Peyer's patch (tissue), 4 donors: ENCODE results near the gene NEU3.

Experiments used
- POLR2A ChIP-seq, 2 donors: fragments of 450-650 bp; IDR thresholded peaks; one replicate each; pipeline ENCODE4 v1.5.1; 2017; ENCODE audit warnings: antibody characterized with exemption in 2 of 2, mild to moderate bottlenecking in 2 of 2, moderate library complexity in 2 of 2
- TF ChIP-seq, protein P1 (sequence below), 6 experiments: fragments of 450-650 bp in 4 of 6; fragments of 200-600 bp in 2 of 6; sonication (generic) in 1 of 6; IDR thresholded peaks; one replicate each; pipeline ENCODE4 v1.5.1; 2017 to 2019; ENCODE audit warnings: antibody characterized with exemption in 6 of 6, mild to moderate bottlenecking in 3 of 6, moderate library complexity in 1 of 6

DNA sequence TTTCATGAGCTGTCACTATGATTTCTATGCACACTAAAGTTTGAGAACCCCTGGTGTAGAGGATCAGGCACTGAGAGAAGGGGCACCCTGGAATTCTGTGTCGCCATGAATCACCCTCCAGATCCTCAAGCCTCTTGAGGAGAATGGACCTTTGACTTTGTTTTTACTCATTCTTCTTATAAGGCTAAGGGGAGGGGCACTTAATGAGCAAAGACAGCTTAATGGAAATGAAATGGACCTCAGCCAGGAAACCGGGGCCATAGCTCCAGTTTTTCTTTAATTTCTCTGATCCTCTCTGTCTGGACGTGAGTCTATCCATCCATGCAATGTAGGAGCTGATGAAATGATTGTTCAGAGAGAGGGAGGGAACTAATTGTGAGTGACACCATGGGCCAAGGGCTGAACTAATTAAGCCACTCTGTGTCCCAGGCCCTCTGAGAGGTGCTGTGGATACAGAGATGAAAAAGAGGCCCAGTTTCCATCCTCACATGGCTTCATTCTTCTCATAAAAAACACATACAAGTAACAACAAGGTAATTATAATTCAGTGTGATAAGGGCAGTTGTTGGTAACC lies 75.1 kb downstream of the NEU3 start:
- no peak for TF ChIP-seq POLR2A (IDR thresholded peaks at IDR 0.05)
- TF ChIP-seq, protein P1, sequence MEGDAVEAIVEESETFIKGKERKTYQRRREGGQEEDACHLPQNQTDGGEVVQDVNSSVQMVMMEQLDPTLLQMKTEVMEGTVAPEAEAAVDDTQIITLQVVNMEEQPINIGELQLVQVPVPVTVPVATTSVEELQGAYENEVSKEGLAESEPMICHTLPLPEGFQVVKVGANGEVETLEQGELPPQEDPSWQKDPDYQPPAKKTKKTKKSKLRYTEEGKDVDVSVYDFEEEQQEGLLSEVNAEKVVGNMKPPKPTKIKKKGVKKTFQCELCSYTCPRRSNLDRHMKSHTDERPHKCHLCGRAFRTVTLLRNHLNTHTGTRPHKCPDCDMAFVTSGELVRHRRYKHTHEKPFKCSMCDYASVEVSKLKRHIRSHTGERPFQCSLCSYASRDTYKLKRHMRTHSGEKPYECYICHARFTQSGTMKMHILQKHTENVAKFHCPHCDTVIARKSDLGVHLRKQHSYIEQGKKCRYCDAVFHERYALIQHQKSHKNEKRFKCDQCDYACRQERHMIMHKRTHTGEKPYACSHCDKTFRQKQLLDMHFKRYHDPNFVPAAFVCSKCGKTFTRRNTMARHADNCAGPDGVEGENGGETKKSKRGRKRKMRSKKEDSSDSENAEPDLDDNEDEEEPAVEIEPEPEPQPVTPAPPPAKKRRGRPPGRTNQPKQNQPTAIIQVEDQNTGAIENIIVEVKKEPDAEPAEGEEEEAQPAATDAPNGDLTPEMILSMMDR (IDR thresholded peaks at IDR 0.05), result no peak
